GM18868 (cell line): Measurements from ENCODE around the gene EPRS1.
"Not testable (repeated sequence)": the region's sequence is repeated elsewhere in the genome, so short reads cannot be mapped to it uniquely, and the experiment has no call there.

ENCODE experiments used
- ATAC-seq: cut with Tn5 transposase; IDR thresholded peaks from one replicate; pipeline ENCODE4 v1.9.1; 2021; ENCODE audit warnings: mild to moderate bottlenecking, moderate library complexity; ENCODE audit not compliant: unreplicated experiment

Gene EPRS1

GRCh38 chr1:220040028-220040596, 6.2 kb downstream of the EPRS1 start:
- ATAC-seq: no peak

GRCh38 chr1:220038640-220039039, 7.7 kb downstream of the EPRS1 start:
- no peak for ATAC-seq

GRCh38 chr1:220037810-220038209, 8.5 kb downstream of the EPRS1 start:
- not testable (repeated sequence) for ATAC-seq

- no peak for ATAC-seq
Measured at GRCh38 chr1:220032911-220033310, 13.4 kb downstream of the EPRS1 start.

GRCh38 chr1:220031287-220031686, 15.0 kb downstream of the EPRS1 start:
- peak; percentile 67 for ATAC-seq

- ATAC-seq: no peak
Measured at GRCh38 chr1:220028346-220028895, 17.9 kb downstream of the EPRS1 start.

- no peak for ATAC-seq
Measured at GRCh38 chr1:220019071-220019470, 27.2 kb downstream of the EPRS1 start.

GRCh38 chr1:220013497-220013896, 32.8 kb downstream of the EPRS1 start:
- no peak for ATAC-seq

- no peak for ATAC-seq
Measured at GRCh38 chr1:220012259-220012658, 34.0 kb downstream of the EPRS1 start.

- ATAC-seq: no peak
Measured at GRCh38 chr1:220011620-220012019, 34.7 kb downstream of the EPRS1 start.

GRCh38 chr1:220007438-220007837, 38.9 kb downstream of the EPRS1 start:
- no peak for ATAC-seq

GRCh38 chr1:220005489-220005888, 40.8 kb downstream of the EPRS1 start:
- ATAC-seq: no peak

GRCh38 chr1:220003610-220004299, 42.5 kb downstream of the EPRS1 start:
- ATAC-seq: no peak

- ATAC-seq: no peak
Measured at GRCh38 chr1:220003015-220003414, 43.3 kb downstream of the EPRS1 start.

GRCh38 chr1:220001095-220001501, 45.2 kb downstream of the EPRS1 start:
- no peak for ATAC-seq

- no peak for ATAC-seq
Measured at GRCh38 chr1:219999821-220000220, 46.5 kb downstream of the EPRS1 start.
